HAP-1 (cell line): Measurements from ENCODE around the gene WNT7A.
"Not testable (repeated sequence)": the region's sequence is repeated elsewhere in the genome, so short reads cannot be mapped to it uniquely, and the experiment has no call there.

Experiments used
- DNase-seq, 2 experiments: peaks; one replicate each; pipeline ENCODE4 v3.0.0-alpha.2; 2016 to 2020; ENCODE audit warnings: low spot score in 2 of 2
- H3K27me3 ChIP-seq: fragments of 250-450 bp; sonication (Bioruptor Pico); 2 replicates; pipeline ENCODE4 v1.5.1; 2020; ENCODE audit warnings: low read depth, mild to moderate bottlenecking, moderate library complexity
- H3K36me3 ChIP-seq: fragments of 250-450 bp; sonication (Bioruptor Pico); replicated peaks from 2 replicates; pipeline ENCODE4 v1.5.1; 2020; ENCODE audit warnings: mild to moderate bottlenecking
- H3K4me1 ChIP-seq: fragments of 250-450 bp; sonication (Bioruptor Pico); 2 replicates; pipeline ENCODE4 v1.5.1; 2020; ENCODE audit warnings: mild to moderate bottlenecking
- H3K4me3 ChIP-seq: fragments of 250-450 bp; sonication (Bioruptor Pico); 2 replicates; pipeline ENCODE4 v1.5.1; 2020; ENCODE audit warnings: mild to moderate bottlenecking, moderate library complexity
- H3K9me3 ChIP-seq: fragments of 250-450 bp; sonication (Bioruptor Pico); 2 replicates; pipeline ENCODE4 v1.5.1; 2020; ENCODE audit warnings: mild to moderate bottlenecking, moderate library complexity
- in situ Hi-C: fragments of 300-500 bp; cut with MboI; formaldehyde crosslinking; loops from 3 replicates; pipeline ENCODE4 v1.14.3; 2020; ENCODE audit warnings: low sequenced_read_pairs, inconsistent platforms, mixed read lengths

WNT7A gene

GRCh38 chr3:13879946-13880810 is at the start of gene WNT7A:
Gene WNT7A (minus strand): TSS chr3:13880071. CDS start chr3:13879816, 255 bp downstream.
- in situ Hi-C loops = loop anchor here (5.0 kb wide), 2 partner anchors 228 to 383 kb away; no protein-coding TSS in a partner anchor
- peak within 1 kb of the TSS; percentile 10 for H3K4me3 ChIP-seq
- DNase-seq = peak; percentile 15 to 66
- no peaks in the 10 kb centered on the region for H3K36me3 ChIP-seq
- no peaks in the 10 kb centered on the region; the same call in 1 of the 2 replicates for H3K4me1 ChIP-seq
- no peaks in the 10 kb centered on the region for H3K9me3 ChIP-seq
- H3K27me3 ChIP-seq = peaks cover 68% of the 10 kb centered on the region

GRCh38 chr3:13928741-13929140 is 48.9 kb upstream of the WNT7A start:
- DNase-seq, H3K9me3 ChIP-seq, H3K4me3 ChIP-seq, H3K27me3 ChIP-seq, in situ Hi-C loops, H3K36me3 ChIP-seq, H3K4me1 ChIP-seq: not testable (repeated sequence)

- no peak overlapping the region for H3K4me3 ChIP-seq
Observed at GRCh38 chr3:13927295-13927694, 47.4 kb upstream of the WNT7A start.

GRCh38 chr3:13916375-13916774 is 36.5 kb upstream of the WNT7A start:
- in situ Hi-C loops = no loop called here

More at GRCh38 chr3:13927295-13927694, 47.4 kb upstream of the WNT7A start:
- in situ Hi-C loops = no loop called here
- Histone ChIP-seq H3K4me1 (no peaks in the 10 kb centered on the region), H3K9me3 (peaks cover 4% of the 10 kb centered on the region), H3K36me3 (no peaks in the 10 kb centered on the region), H3K27me3 (no peaks in the 10 kb centered on the region)
- no peak for DNase-seq

GRCh38 chr3:13902648-13903238 is 22.9 kb upstream of the WNT7A start:
- Histone ChIP-seq H3K36me3 (no peaks in the 10 kb centered on the region), H3K4me3 (no peak overlapping the region), H3K9me3 (no peaks in the 10 kb centered on the region; the same call in none of the 2 replicates), H3K4me1 (no peaks in the 10 kb centered on the region), H3K27me3 (no peaks in the 10 kb centered on the region; the same call in 1 of the 2 replicates)
- no peak for DNase-seq
- in situ Hi-C loops = no loop called here

More at GRCh38 chr3:13916375-13916774, 36.5 kb upstream of the WNT7A start:
- Histone ChIP-seq H3K27me3 (peaks cover 4% of the 10 kb centered on the region), H3K36me3 (no peaks in the 10 kb centered on the region), H3K4me1 (no peaks in the 10 kb centered on the region), H3K9me3 (no peaks in the 10 kb centered on the region), H3K4me3 (no peak overlapping the region)
- no peak for DNase-seq

DNA sequence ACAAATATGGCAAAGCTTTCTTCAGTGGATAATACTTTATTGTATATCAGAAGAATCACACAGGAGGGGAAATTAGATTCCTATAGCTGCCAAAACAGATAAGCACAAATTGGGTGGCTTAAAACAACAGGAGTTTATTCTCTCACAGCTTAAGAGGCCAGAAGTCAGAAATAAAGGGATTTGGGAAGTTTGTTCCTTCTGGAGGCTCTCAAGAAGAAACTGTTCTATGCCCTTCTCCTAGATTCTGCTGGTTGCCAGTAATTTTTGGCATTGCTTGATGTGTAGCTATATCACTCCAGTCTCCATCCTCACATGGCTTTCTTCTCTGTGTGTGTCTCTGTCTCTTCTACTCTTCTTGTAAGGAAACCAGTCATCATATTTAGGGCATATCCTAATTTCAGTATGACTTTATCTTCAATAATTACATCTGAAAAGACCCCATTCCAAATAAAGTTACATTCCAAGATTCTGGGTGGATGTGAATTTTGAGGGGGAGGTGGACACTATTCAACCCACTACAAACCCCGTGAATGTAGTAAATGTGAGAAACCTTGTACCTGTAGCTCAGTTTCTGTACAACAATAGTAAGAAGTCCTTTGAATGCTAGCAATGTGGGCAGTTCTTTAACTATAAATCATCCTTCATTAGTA is 22.2 kb upstream of the WNT7A start:
- no peaks in the 10 kb centered on the region for H3K36me3 ChIP-seq
- in situ Hi-C loops = no loop called here
- no peaks in the 10 kb centered on the region; the same call in 1 of the 2 replicates for H3K27me3 ChIP-seq
- H3K4me1 ChIP-seq = no peaks in the 10 kb centered on the region
- no peaks in the 10 kb centered on the region; the same call in none of the 2 replicates for H3K9me3 ChIP-seq
- no peak overlapping the region for H3K4me3 ChIP-seq
- DNase-seq = no peak

DNA sequence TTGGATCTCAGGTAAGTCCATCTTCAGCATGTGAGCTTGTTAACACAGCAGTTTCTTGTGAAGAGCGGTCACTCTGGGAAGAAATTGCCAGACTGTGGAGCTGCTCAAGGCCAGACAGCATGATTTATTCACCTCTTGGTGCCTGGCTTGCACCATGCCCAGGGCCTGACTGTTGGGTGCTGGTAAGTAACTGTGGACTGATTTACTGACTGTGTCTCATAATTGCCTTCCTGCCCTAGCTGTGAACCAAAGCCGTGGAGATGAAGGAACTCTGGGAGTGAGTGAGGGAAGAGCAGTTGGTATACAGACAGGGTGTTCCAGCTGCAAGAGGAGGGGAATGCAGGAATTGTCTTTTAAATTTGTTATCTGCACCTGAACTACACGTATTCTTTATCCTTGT is 18.5 kb upstream of the WNT7A start:
- no peaks in the 10 kb centered on the region; the same call in 1 of the 2 replicates for H3K9me3 ChIP-seq
- in situ Hi-C loops = loop anchor here (5.0 to 10.0 kb wide), 2 partner anchors 229 to 566 kb away; partner anchors contain the start of gene TMEM43
- no peaks in the 10 kb centered on the region; the same call in 1 of the 2 replicates for H3K27me3 ChIP-seq
- H3K36me3 ChIP-seq = no peaks in the 10 kb centered on the region
- H3K4me3 ChIP-seq = no peak overlapping the region
- DNase-seq = no peak
- H3K4me1 ChIP-seq = peaks cover 2% of the 10 kb centered on the region; the same call in 1 of the 2 replicates

GRCh38 chr3:13896473-13897154 is 16.7 kb upstream of the WNT7A start:
- Histone ChIP-seq H3K4me1 (peaks cover 2% of the 10 kb centered on the region; the same call in 1 of the 2 replicates), H3K27me3 (no peaks in the 10 kb centered on the region; the same call in 1 of the 2 replicates), H3K36me3 (no peaks in the 10 kb centered on the region), H3K9me3 (no peaks in the 10 kb centered on the region), H3K4me3 (no peak overlapping the region)
- in situ Hi-C loops = loop anchor here (5.0 to 10.0 kb wide), 2 partner anchors 231 to 568 kb away; partner anchors contain the start of gene TMEM43
- DNase-seq = peak; percentile 70 to 73

DNA sequence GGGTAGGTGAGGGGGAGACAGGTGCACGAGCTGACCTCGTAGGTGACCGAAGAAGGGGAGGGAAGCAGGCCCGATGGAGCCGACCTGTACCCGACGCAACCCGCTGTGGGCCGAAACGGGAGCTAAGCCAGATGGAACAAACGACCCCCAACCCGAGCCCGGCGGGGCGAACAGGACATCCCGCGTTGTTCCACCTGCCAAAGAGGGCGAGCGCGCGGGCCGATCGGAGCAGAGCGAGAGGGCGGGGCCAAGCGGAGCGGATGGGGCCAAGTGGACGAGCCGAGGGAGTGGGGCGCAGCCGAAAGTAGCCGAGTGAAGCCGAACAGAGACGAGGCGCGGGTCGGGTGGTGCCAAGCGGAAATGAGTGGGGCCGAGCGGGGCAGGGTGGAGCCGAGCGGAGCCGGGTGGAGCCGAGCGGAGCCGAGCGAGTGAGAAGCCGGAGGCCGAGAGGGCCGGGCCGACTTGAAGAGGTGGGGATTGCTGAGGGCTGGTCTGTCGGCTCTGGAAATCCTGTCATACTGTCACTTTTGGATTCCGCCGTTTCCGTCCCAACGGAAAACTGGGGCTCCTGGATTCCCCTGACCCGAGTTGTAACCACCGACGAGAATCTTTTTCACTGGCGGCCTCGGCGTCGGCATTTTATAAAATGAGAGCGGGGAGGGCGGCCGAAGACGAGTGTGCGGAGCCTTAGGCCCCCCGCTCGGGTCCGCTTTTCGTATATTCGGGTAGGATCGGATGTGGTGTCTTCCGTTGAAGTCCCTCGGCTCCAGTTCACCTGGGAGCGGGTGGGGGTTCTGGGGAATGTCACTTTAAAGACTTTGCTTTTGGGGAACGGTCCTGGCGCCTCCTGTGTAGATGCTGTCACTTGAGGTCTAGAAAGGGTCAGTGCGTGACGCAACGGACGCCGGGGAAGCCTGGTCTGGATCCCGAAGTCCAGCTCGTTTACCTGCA is 15.6 kb upstream of the WNT7A start:
- Histone ChIP-seq H3K36me3 (no peaks in the 10 kb centered on the region), H3K4me3 (peak overlapping the region; percentile 22), H3K4me1 (peaks cover 2% of the 10 kb centered on the region; the same call in 1 of the 2 replicates), H3K27me3 (no peaks in the 10 kb centered on the region; the same call in 1 of the 2 replicates), H3K9me3 (no peaks in the 10 kb centered on the region)
- in situ Hi-C loops = loop anchor here (5.0 to 10.0 kb wide), 2 partner anchors 232 to 569 kb away; partner anchors contain the start of gene TMEM43
- DNase-seq = peak; percentile 58 to 89

GRCh38 chr3:13894807-13895154 is 14.9 kb upstream of the WNT7A start:
- in situ Hi-C loops = loop anchor here (5.0 to 10.0 kb wide), 2 partner anchors 233 to 570 kb away; partner anchors contain the start of gene TMEM43
- Histone ChIP-seq H3K9me3 (no peaks in the 10 kb centered on the region), H3K36me3 (no peaks in the 10 kb centered on the region), H3K27me3 (no peaks in the 10 kb centered on the region; the same call in 1 of the 2 replicates), H3K4me3 (no peak overlapping the region), H3K4me1 (peaks cover 2% of the 10 kb centered on the region; the same call in 1 of the 2 replicates)
- DNase-seq = no peak

GRCh38 chr3:13894096-13894806 is 14.4 kb upstream of the WNT7A start:
- Histone ChIP-seq H3K36me3 (no peaks in the 10 kb centered on the region), H3K4me1 (peaks cover 2% of the 10 kb centered on the region; the same call in 1 of the 2 replicates), H3K4me3 (no peak overlapping the region), H3K9me3 (no peaks in the 10 kb centered on the region), H3K27me3 (no peaks in the 10 kb centered on the region; the same call in 1 of the 2 replicates)
- in situ Hi-C loops = loop anchor here (10.0 kb wide), 1 partner anchor 571 kb away; no protein-coding TSS in a partner anchor
- DNase-seq = no peak
